PC-9 (cell line): ENCODE results near the gene FBXL12. TPM values are rescaled to one million over a fixed set of nuclear protein-coding genes. Genes with fewer than 3 reads are reported as not detected.

Experiments used
- BruUV-seq: library from RNA; stranded (reverse); fragments of 400-500 nt; replicated peaks from 2 replicates; lab custom pipeline; 2021; lab: Mats Ljungman, UMichigan
- CTCF ChIA-PET: fragments of 300-600 bp; sonication (Branson Sonifier 250); formaldehyde crosslinking; loops from one replicate; lab custom pipeline; 2022; ENCODE audit warnings: antibody characterized with exemption; lab: Charles Lee
- POLR2A ChIA-PET: fragments of 300-600 bp; sonication (Branson Sonifier 250); formaldehyde crosslinking; loops from one replicate; lab custom pipeline; 2022; ENCODE audit warnings: antibody characterized with exemption; ENCODE audit not compliant: unreplicated experiment; lab: Charles Lee
- DNase-seq, 2 experiments: peaks; one replicate each; pipeline versions ENCODE4 v3.0.0 to v3.0.0-alpha.2; 2015 to 2022; ENCODE audit warnings: mixed read lengths in 1 of 2
- H2AFZ ChIP-seq: fragments of 200-600 bp; sonication (generic); 2 replicates; pipeline ENCODE4 v1.8.1; 2017; ENCODE audit warnings: antibody characterized with exemption
- H3F3A ChIP-seq: fragments of 200-600 bp; sonication (generic); 2 replicates; pipeline ENCODE4 v1.8.1; 2017; ENCODE audit warnings: antibody characterized with exemption, mild to moderate bottlenecking, low read depth; ENCODE audit not compliant: insufficient read depth
- H3K27ac ChIP-seq: fragments of 200-600 bp; sonication (generic); 2 replicates; pipeline ENCODE4 v1.6.1; 2016; ENCODE audit warnings: mixed run types
- H3K27me3 ChIP-seq: fragments of 200-600 bp; sonication (generic); 2 replicates; pipeline ENCODE4 v1.6.1; 2016; ENCODE audit warnings: low read depth, mixed run types; ENCODE audit not compliant: insufficient read depth
- H3K36me3 ChIP-seq: fragments of 200-600 bp; sonication (generic); 2 replicates; pipeline ENCODE4 v1.6.1; 2016; ENCODE audit warnings: low read depth, mixed run types
- H3K4me1 ChIP-seq: fragments of 200-600 bp; sonication (generic); replicated peaks from 2 replicates; pipeline ENCODE4 v1.6.1; 2016; ENCODE audit warnings: mixed run types; ENCODE audit not compliant: insufficient read depth
- H3K4me2 ChIP-seq: fragments of 200-600 bp; sonication (generic); 2 replicates; pipeline ENCODE4 v1.6.1; 2017; ENCODE audit warnings: mixed run types
- H3K4me3 ChIP-seq: fragments of 200-600 bp; sonication (generic); 2 replicates; pipeline ENCODE4 v1.6.1; 2016; ENCODE audit warnings: mixed run types
- H3K79me2 ChIP-seq: fragments of 200-600 bp; sonication (generic); 2 replicates; pipeline ENCODE4 v1.6.1; 2017; ENCODE audit warnings: low read depth, mixed run types
- H3K9me2 ChIP-seq: fragments of 200-600 bp; sonication (generic); 2 replicates; pipeline ENCODE4 v1.8.1; 2017; ENCODE audit warnings: mild to moderate bottlenecking; ENCODE audit not compliant: insufficient read depth
- H3K9me3 ChIP-seq: fragments of 200-600 bp; sonication (generic); 2 replicates; pipeline ENCODE4 v1.8.1; 2016; ENCODE audit warnings: low read depth; ENCODE audit not compliant: insufficient read depth
- H4K20me1 ChIP-seq: fragments of 200-600 bp; sonication (generic); 2 replicates; pipeline ENCODE4 v1.8.1; 2017; ENCODE audit not compliant: insufficient read depth
- CTCF ChIP-seq: fragments of 200-600 bp; sonication (generic); conservative IDR thresholded peaks from 2 replicates; pipeline ENCODE4 v1.6.1; 2017; ENCODE audit warnings: mixed run types, antibody characterized with exemption, mild to moderate bottlenecking, moderate library complexity
- EZH2 ChIP-seq: fragments of 200-600 bp; sonication (generic); IDR thresholded peaks from 2 replicates; pipeline ENCODE4 v1.8.0; 2017; ENCODE audit warnings: antibody characterized with exemption, low read depth
- intact Hi-C: fragments of 100-400 bp; cut with micrococcal nuclease; formaldehyde crosslinking; loops from one replicate; pipeline ENCODE4 v1.10.0; 2022; ENCODE audit not compliant: unreplicated experiment
- total RNA-seq: library from RNA; stranded (reverse); gene quantifications from 2 replicates; pipeline ENCODE4 v1.2.3, GENCODE V29; 2021

Gene FBXL12
- total RNA-seq, 1 experiment from 2014 or later: 30.7 TPM

GRCh38 chr19:9836021-9836420 is 17.1 kb upstream of the FBXL12 start:
- Histone ChIP-seq H3K27me3 (no peaks in the 10 kb centered on the region), H3K9me2 (no peaks in the 10 kb centered on the region), H3K9me3 (no peaks in the 10 kb centered on the region), H3K4me2 (peak overlapping the region; percentile 96), H2AFZ (peak overlapping the region; percentile 80; the same call in 1 of the 2 replicates), H3F3A (peaks cover 13% of the 10 kb centered on the region), H3K4me3 (peak overlapping the region; percentile 96), H3K79me2 (peaks cover 14% of the 10 kb centered on the region), H4K20me1 (peaks cover 8% of the 10 kb centered on the region; the same call in 1 of the 2 replicates), H3K27ac (no peak overlapping the region), H3K4me1 (peaks cover 10% of the 10 kb centered on the region), H3K36me3 (peaks cover 3% of the 10 kb centered on the region)
- no TSS peak for BruUV-seq
- intact Hi-C loops: no loop called here
- ChIA-PET CTCF (interaction anchor here (0.6 kb wide), 1 partner anchor 8 kb away, joined by 4 read pairs; no protein-coding TSS in a partner anchor), POLR2A (no interaction called here)
- DNase-seq: no peak
- TF ChIP-seq CTCF (no peak), EZH2 (no peak)

- peak overlapping the region; percentile 96 for H3K4me3 ChIP-seq
- peaks cover 13% of the 10 kb centered on the region for H3F3A ChIP-seq
- H3K79me2 ChIP-seq: peaks cover 14% of the 10 kb centered on the region
- TF ChIP-seq CTCF: no peak
- no peak for TF ChIP-seq EZH2
- no peaks in the 10 kb centered on the region for H3K27me3 ChIP-seq
- DNase-seq: no peak
- intact Hi-C loops: no loop called here
- H4K20me1 ChIP-seq: 0 out of 2 replicates have a peak, but pooled peaks cover 8% of the 10 kb centered on the region
- POLR2A ChIA-PET: interaction anchor here (0.6 kb wide), 1 partner anchor 17 kb away, joined by 14 read pairs; the partner anchor contains the start of gene FBXL12
- no peak overlapping the region for H3K27ac ChIP-seq
- no peaks in the 10 kb centered on the region for H3K9me2 ChIP-seq
- peak overlapping the region; percentile 80 for H2AFZ ChIP-seq
- no peaks in the 10 kb centered on the region; the same call in 1 of the 2 replicates for H3K36me3 ChIP-seq
- no peaks in the 10 kb centered on the region for H3K9me3 ChIP-seq
- H3K4me1 ChIP-seq: peaks cover 10% of the 10 kb centered on the region
- peak overlapping the region; percentile 96 for H3K4me2 ChIP-seq
- BruUV-seq: no TSS peak
- CTCF ChIA-PET: interaction anchor here (0.5 kb wide), 1 partner anchor 265 kb away, joined by 3 read pairs; no protein-coding TSS in a partner anchor
These were observed 16.6 kb upstream of the FBXL12 start for GRCh38 chr19:9835507-9835949.

GRCh38 chr19:9834726-9835506 is 16.0 kb upstream of the FBXL12 start, which contains the start of gene PIN1:
PIN1 (plus strand) TSS chr19:9835318; CDS start chr19:9835345, 27 bp downstream.
- H2AFZ ChIP-seq: peak within 1 kb of the TSS; percentile 80
- POLR2A ChIA-PET: interaction anchor here (0.6 to 0.7 kb wide), 3 partner anchors 16 to 82 kb away, joined by 4 to 14 read pairs (median 6); partner anchors contain the start of gene FBXL12

More at GRCh38 chr19:9834726-9835506, 16.0 kb upstream of the FBXL12 start, which contains the start of gene PIN1:
- Histone ChIP-seq H3K36me3 (no peaks in the 10 kb centered on the region; the same call in 1 of the 2 replicates), H3K4me3 (peak within 1 kb of the TSS; percentile 96), H3K9me2 (no peaks in the 10 kb centered on the region), H4K20me1 (0 out of 2 replicates have a peak, but pooled peaks cover 12% of the 10 kb centered on the region), H3K4me1 (peaks cover 10% of the 10 kb centered on the region), H3K27me3 (no peaks in the 10 kb centered on the region), H3F3A (peaks cover 13% of the 10 kb centered on the region), H3K27ac (no peak within 1 kb of the TSS), H3K9me3 (no peaks in the 10 kb centered on the region), H3K4me2 (peak within 1 kb of the TSS; percentile 96), H3K79me2 (peaks cover 19% of the 10 kb centered on the region)
- DNase-seq: peak; percentile 96 to 98
- intact Hi-C loops: no loop called here
- CTCF ChIA-PET: interaction anchor here (0.5 to 0.7 kb wide), 2 partner anchors 265 to 788 kb away, joined by 3 to 4 read pairs; no protein-coding TSS in a partner anchor
- TF ChIP-seq CTCF: peak; percentile 59; the same call in 1 of the 2 replicates
- TF ChIP-seq EZH2: no peak
- no TSS peak for BruUV-seq
